Medulla oblongata (tissue), 1 donor: ENCODE data around the gene SLC43A3.
A peak's percentile ranks its signal among the peaks of the same experiment; 100 is the strongest.

Experiments used
- DNase-seq: peaks from one replicate; pipeline ENCODE4 v3.0.0-alpha.2; 2015; ENCODE audit errors: extremely low spot score

The SLC43A3 gene

GRCh38 chr11:57358543-57358961, 68.4 kb downstream of the SLC43A3 start:
- DNase-seq: no peak

DNA sequence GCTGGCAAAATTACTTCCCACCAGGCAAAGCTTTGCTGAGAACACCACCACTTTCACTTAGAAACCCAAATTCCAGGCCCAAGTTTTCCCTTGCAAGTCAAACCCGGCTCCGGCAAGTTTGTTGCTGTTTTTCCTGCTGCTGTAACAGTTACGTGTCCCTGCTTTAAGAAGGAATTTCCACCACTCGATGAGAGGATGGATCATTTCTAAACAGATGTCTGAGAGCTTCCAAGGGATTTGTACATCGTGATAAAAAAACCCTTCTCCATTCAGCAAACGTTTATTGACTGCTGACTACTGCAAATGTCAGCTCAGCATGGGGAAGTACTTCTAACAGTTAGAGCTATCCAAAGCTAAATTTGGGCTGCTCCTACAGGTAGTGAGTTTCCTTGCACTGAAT, 69.1 kb downstream of the SLC43A3 start:
- peak; percentile 9 for DNase-seq

DNA sequence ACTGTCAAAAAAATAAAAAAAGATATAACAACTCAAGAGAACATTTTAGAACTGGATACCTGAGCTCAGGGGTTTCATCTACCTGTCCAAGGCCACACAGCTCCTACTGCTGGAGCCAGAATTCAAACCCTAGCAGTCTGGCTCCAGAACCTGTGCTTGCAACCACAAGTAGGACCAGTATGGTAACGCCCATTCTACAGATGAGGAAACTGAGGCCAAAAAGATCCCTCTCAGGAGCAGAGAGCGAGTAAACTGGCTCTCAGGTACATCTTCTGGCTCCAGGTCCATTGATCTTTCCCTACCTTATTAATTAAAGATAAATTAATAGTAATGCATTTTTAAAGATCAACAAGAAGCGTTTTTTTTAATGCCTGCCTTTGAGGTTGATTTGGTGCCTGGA, 69.6 kb downstream of the SLC43A3 start:
- DNase-seq: no peak
